Mucosa of descending colon (tissue), 3 donors: ENCODE results near the gene KCNQ1OT1. TPM values are rescaled to one million over a fixed set of nuclear protein-coding genes. Genes with fewer than 3 reads are reported as not detected.
"Not testable (repeated sequence)": the region's sequence is repeated elsewhere in the genome, so short reads cannot be mapped to it uniquely, and the experiment has no call there.

Source experiments
- ATAC-seq: fragments of 200-7000 bp; cut with Tn5 transposase; one replicate; pipeline ENCODE4 v1.9.1; 2020; ENCODE audit warnings: mild to moderate bottlenecking, moderate library complexity
- DNase-seq, 3 donors: peaks; one replicate each; pipeline ENCODE4 v3.0.0-alpha.2; 2020
- H3K36me3 ChIP-seq: fragments of 200-600 bp; one replicate; pipeline ENCODE4 v1.8.0; 2021; ENCODE audit warnings: low read depth, mild to moderate bottlenecking
- H3K4me1 ChIP-seq: fragments of 200-600 bp; one replicate; pipeline ENCODE4 v1.8.0; 2021; ENCODE audit warnings: low read depth, mild to moderate bottlenecking
- H3K4me3 ChIP-seq: fragments of 200-600 bp; one replicate; pipeline ENCODE4 v1.8.0; 2021; ENCODE audit warnings: mild to moderate bottlenecking
- H3K9me3 ChIP-seq: fragments of 200-600 bp; one replicate; pipeline ENCODE4 v1.8.0; 2021; ENCODE audit warnings: mild to moderate bottlenecking
- CTCF ChIP-seq: fragments of 200-600 bp; IDR thresholded peaks from one replicate; pipeline ENCODE4 v1.8.0; 2022; ENCODE audit warnings: antibody characterized with exemption, mild to moderate bottlenecking
- intact Hi-C, 2 donors: fragments of 100-400 bp; cut with DNase I in 1 of 2; cut with micrococcal nuclease in 1 of 2; formaldehyde crosslinking; loops; one replicate each; pipeline versions ENCODE4 v1.11.0 to v1.11.1; 2022; cut with DNase I, micrococcal nuclease
- total RNA-seq, 3 donors: library from RNA; stranded (reverse); fragmentation: NEBNext Ultra II Directional in 2 of 3; extraction: Animal tissue kit (Norgen Biotek cat#: 25700) in 2 of 3; gene quantifications; one replicate each; pipeline versions ENCODE4 v1.2.1 to v1.2.4, GENCODE V29; 2021 to 2023
- donor health status: DM: no; HTN: no; CAD: no; lungs with moderate emphysema.
- donor health status: DM: no; HTN: no; CAD: no.
- donor health status: DM: no; HTN: yes; CAD: no.

The KCNQ1OT1 gene
- total RNA-seq, 3 donors from 2014 or later: 1.5 to 1.7 (median 1.7) TPM

DNA sequence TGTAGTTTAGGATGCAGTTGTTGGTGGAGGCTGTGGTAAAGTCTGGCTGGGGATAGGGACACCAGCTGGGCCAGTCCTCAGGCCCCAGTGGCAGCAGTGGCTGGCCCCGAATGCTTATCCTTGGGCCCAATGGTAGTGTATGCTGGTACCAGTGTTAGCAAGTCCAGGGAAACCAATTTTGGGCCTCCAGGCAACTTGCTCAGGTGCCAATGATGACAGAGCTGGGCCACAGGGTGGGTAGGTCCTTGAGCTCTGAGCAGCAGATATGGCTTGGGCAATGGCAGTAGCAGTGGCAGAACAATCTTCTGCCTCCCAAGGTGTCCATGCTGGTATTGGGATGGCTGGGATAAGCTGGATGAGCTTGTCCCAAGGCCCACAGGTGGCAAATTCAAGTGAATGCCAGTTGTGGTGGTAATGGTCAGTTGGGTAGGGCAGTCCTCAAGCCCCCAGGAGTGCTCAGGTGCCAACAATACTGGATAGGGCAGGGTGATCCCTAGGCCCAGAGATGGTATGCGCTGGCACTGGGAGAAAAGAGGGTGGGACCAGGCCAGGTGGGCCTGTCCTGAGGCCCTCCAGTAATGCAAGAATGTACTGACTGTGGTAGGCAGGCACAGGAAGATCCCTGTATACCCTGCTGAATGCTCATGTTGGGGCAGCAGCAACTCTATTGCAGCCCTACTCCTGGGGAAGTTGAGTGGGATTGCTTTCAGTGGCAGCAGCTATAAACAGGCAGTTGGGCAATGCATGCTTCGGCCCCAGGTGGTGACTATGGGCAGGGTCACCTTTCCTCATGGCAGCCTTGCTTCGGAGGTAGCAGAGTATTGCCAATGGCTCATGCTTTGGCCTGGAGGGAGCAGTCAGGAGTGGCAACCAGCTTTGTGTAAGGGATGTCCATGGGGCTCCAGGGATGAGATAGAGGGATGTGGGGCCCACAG is 54.7 kb downstream of the KCNQ1OT1 start:
- intact Hi-C loops: no loop called here
- H3K4me1 ChIP-seq: no peaks in the 10 kb centered on the region
- H3K4me3 ChIP-seq: no peak overlapping the region
- no peaks in the 10 kb centered on the region for H3K36me3 ChIP-seq
- DNase-seq (no peak), ATAC-seq (no peak)
- H3K9me3 ChIP-seq: peaks cover 82% of the 10 kb centered on the region
- no peak for TF ChIP-seq CTCF

DNA sequence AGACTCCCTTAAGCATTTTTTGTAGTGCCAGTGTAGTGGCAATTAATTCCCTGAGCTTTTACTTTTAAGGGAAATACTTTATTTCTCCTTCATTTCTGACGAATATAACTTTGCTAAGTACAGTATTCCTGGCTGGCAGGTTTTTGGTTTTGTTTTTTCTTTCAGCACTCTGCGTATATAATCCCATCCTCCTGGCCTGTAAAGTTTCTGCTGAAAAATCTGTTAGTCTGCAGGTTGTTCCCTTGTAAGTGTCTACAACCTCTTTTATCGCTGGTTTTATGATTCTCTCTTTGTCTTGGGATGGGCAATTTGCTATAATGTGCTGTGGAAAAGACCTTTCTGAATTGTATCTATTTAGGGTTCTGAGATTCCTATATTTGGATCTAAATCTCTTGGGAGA is 56.0 kb downstream of the KCNQ1OT1 start:
- H3K4me3 ChIP-seq: no peak overlapping the region
- intact Hi-C loops: no loop called here
- H3K36me3 ChIP-seq: no peaks in the 10 kb centered on the region
- TF ChIP-seq CTCF: no peak
- no peaks in the 10 kb centered on the region for H3K4me1 ChIP-seq
- ATAC-seq (no peak), DNase-seq (no peak)
- H3K9me3 ChIP-seq: peaks cover 77% of the 10 kb centered on the region

GRCh38 chr11:2641623-2642022 is 58.2 kb downstream of the KCNQ1OT1 start:
- no peak overlapping the region for H3K4me3 ChIP-seq
- DNase-seq (no peak), ATAC-seq (no peak)
- no peak for TF ChIP-seq CTCF
- H3K4me1 ChIP-seq: no peaks in the 10 kb centered on the region
- peaks cover 67% of the 10 kb centered on the region for H3K9me3 ChIP-seq
- no peaks in the 10 kb centered on the region for H3K36me3 ChIP-seq
- intact Hi-C loops: no loop called here

GRCh38 chr11:2639763-2640162 is 60.0 kb downstream of the KCNQ1OT1 start:
- intact Hi-C loops, DNase-seq, H3K4me3 ChIP-seq, H3K36me3 ChIP-seq, H3K4me1 ChIP-seq, ATAC-seq: not testable (repeated sequence)
- H3K9me3 ChIP-seq: peaks cover 51% of the 10 kb centered on the region

DNA sequence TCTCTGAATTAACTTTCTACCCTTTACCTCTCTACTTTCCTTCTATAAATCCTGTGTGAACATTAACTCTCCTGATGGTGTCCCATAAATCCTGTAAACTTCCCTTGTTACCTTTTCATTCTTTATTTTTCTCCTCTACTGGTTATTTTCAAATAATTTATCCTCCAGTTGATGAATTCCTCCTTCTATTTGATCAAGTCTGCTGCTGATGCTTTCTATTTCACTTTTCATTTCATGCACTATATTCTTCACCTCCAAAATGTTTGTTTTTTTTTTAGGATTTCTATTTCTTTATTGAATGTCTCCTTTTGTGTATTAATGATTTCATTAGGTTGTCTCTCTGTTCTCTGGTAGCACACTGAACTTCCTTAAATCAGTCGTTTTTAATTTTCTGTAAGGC is 68.6 kb downstream of the KCNQ1OT1 start:
- ATAC-seq (no peak), DNase-seq (no peak)
- no peak for TF ChIP-seq CTCF
- H3K36me3 ChIP-seq: no peaks in the 10 kb centered on the region
- intact Hi-C loops: no loop called here
- H3K9me3 ChIP-seq: peaks cover 50% of the 10 kb centered on the region
- H3K4me1 ChIP-seq: no peaks in the 10 kb centered on the region
- H3K4me3 ChIP-seq: no peak overlapping the region

DNA sequence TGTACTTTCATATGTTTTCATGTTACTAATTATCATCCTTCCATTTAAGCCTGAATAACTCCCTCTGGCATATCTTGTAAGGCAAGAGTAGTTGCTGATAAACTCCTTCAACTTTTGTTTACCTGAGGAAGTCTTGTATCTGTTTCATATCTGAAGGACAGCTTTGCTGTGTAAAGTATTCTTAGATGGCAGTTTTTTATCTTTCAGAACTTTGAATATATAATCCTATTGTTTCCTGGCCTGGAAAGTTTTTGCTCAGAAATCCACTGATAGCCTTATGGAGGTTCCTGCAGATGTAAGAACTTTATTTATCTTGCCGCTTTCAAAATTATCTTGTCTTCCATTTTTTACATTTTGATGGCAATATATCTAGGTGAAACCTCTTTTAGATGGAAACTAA is 69.1 kb downstream of the KCNQ1OT1 start:
- no peaks in the 10 kb centered on the region for H3K36me3 ChIP-seq
- ATAC-seq (no peak), DNase-seq (no peak)
- intact Hi-C loops: no loop called here
- no peaks in the 10 kb centered on the region for H3K4me1 ChIP-seq
- no peak for TF ChIP-seq CTCF
- no peak overlapping the region for H3K4me3 ChIP-seq
- peaks cover 50% of the 10 kb centered on the region for H3K9me3 ChIP-seq
